Measurements from ENCODE around the gene GCDH. TPM values are rescaled to one million over a fixed set of nuclear protein-coding genes. Genes with fewer than 3 reads are reported as not detected.

GCDH gene
- total RNA-seq, 2 donors from 2014 or later = 66.4 to 81.7 TPM

- no peaks in the 10 kb centered on the region for H3K4me1 ChIP-seq (replicated peaks)
- peak; percentile 41 for DNase-seq (ENCODE audit: low spot score)
Observed at GRCh38 chr19:12867120-12868099, 23.6 kb upstream of the GCDH start.

GRCh38 chr19:12868540-12869112, 22.3 kb upstream of the GCDH start:
- 94% methylated on average over 10 of the region's 10 CpGs for WGBS
- H3K4me3 ChIP-seq = no peak overlapping the region
- no peaks in the 10 kb centered on the region for H3K27me3 ChIP-seq (replicated peaks; ENCODE audit: insufficient read depth)
- H3K4me1 ChIP-seq (replicated peaks) = no peaks in the 10 kb centered on the region
- no peak overlapping the region for H3K27ac ChIP-seq
- TF ChIP-seq POLR2AphosphoS5 (IDR thresholded peaks at IDR 0.05) (no peak), POLR2A (IDR thresholded peaks at IDR 0.05) (no peak), CTCF (IDR thresholded peaks at IDR 0.05) (no peak)
- intact Hi-C loops (cut with DNase I) = no loop called here
- H3K36me3 ChIP-seq = no peaks in the 10 kb centered on the region
- no peak for DNase-seq (ENCODE audit: low spot score)
- H3K9me3 ChIP-seq = no peaks in the 10 kb centered on the region

More at GRCh38 chr19:12867120-12868099, 23.6 kb upstream of the GCDH start:
- H3K4me3 ChIP-seq = peak overlapping the region; percentile 19 to 28
- no peaks in the 10 kb centered on the region for H3K36me3 ChIP-seq
- WGBS = 6% methylated on average over 50 of the region's 51 CpGs
- H3K27me3 ChIP-seq (replicated peaks; ENCODE audit: insufficient read depth) = no peaks in the 10 kb centered on the region
- H3K9me3 ChIP-seq = no peaks in the 10 kb centered on the region
- intact Hi-C loops (cut with DNase I) = no loop called here
- H3K27ac ChIP-seq = no peak overlapping the region
- peak; percentile 24 for TF ChIP-seq POLR2A (IDR thresholded peaks at IDR 0.05)
- no peak for TF ChIP-seq POLR2AphosphoS5 (IDR thresholded peaks at IDR 0.05)

GRCh38 chr19:12871681-12872080, 19.3 kb upstream of the GCDH start:
- H3K27me3 ChIP-seq (replicated peaks; ENCODE audit: insufficient read depth) = no peaks in the 10 kb centered on the region
- WGBS = 88% methylated on average over 3 of the region's 3 CpGs
- no peaks in the 10 kb centered on the region for H3K9me3 ChIP-seq
- no peaks in the 10 kb centered on the region for H3K36me3 ChIP-seq
- no peak overlapping the region for H3K27ac ChIP-seq
- H3K4me3 ChIP-seq = no peak overlapping the region
- TF ChIP-seq POLR2AphosphoS5 (IDR thresholded peaks at IDR 0.05) (no peak), POLR2A (IDR thresholded peaks at IDR 0.05) (no peak), CTCF (IDR thresholded peaks at IDR 0.05) (no peak)
- DNase-seq (ENCODE audit: low spot score) = no peak
- intact Hi-C loops (cut with DNase I) = no loop called here
- H3K4me1 ChIP-seq (replicated peaks) = no peaks in the 10 kb centered on the region

- TF ChIP-seq POLR2A (IDR thresholded peaks at IDR 0.05) (no peak), CTCF (IDR thresholded peaks at IDR 0.05) (no peak), POLR2AphosphoS5 (IDR thresholded peaks at IDR 0.05) (no peak)
- Histone ChIP-seq H3K4me3 (no peak overlapping the region), H3K27ac (no peak overlapping the region), H3K4me1 (replicated peaks) (no peaks in the 10 kb centered on the region), H3K36me3 (no peaks in the 10 kb centered on the region), H3K9me3 (no peaks in the 10 kb centered on the region), H3K27me3 (replicated peaks; ENCODE audit: insufficient read depth) (no peaks in the 10 kb centered on the region)
- intact Hi-C loops (cut with DNase I) = no loop called here
- 85% methylated on average over 5 of the region's 5 CpGs for WGBS
- no peak for DNase-seq (ENCODE audit: low spot score)
Observed at GRCh38 chr19:12872255-12872654, 18.7 kb upstream of the GCDH start.
